C4-2B (cell line): ENCODE measurements around the gene ATF6B.

ENCODE experiments used
- CTCF ChIP-seq: fragments of 450-650 bp; conservative IDR thresholded peaks from 2 replicates; pipeline ENCODE4 v1.5.1; 2017; ENCODE audit warnings: mild to moderate bottlenecking
- ZFX ChIP-seq: fragments of 450-650 bp; IDR thresholded peaks from 2 replicates; pipeline ENCODE4 v1.6.1; 2017

- TF ChIP-seq CTCF (no peak; the same call in 1 of the 2 replicates), ZFX (no peak)
Observed at GRCh38 chr6:32116674-32117073, 11.4 kb downstream of the ATF6B start.
